ENCODE results near the gene CIB4. TPM values are rescaled to one million over a fixed set of nuclear protein-coding genes. Genes with fewer than 3 reads are reported as not detected.

Gene CIB4
- total and polyA plus RNA-seq, 2 of the 4 experiments (the other 2 are of a cell fraction), result not detected

GRCh38 chr2:26616706-26617587 lies 24.2 kb downstream of the CIB4 start:
- Histone ChIP-seq H3K9me1 (ENCODE audit: insufficient read depth, low read length) (no peaks in the 10 kb centered on the region), H2BK15ac (ENCODE audit: low read depth, low read length) (no peak overlapping the region), H4K5ac (ENCODE audit: low read depth, low read length) (no peak overlapping the region), H2AK5ac (ENCODE audit: low read depth, low read length) (no peak overlapping the region), H3K14ac (replicated peaks; ENCODE audit: low read depth, low read length) (no peak overlapping the region), H3K9ac (ENCODE audit: low read depth, low read length) (no peak overlapping the region), H4K8ac (ENCODE audit: low read depth in 2 of 2, low read length in 2 of 2) (no peak overlapping the region), H3K4me1 (ENCODE audit: control insufficient read depth, insufficient read depth, low read length) (peaks cover 2% of the 10 kb centered on the region; the same call in 1 of the 2 replicates), H3K27ac (ENCODE audit: insufficient read depth, low read length) (no peak overlapping the region), H2BK5ac (ENCODE audit: low read depth, low read length, poor library complexity, severe bottlenecking) (no peak overlapping the region), H3K23ac (ENCODE audit: low read depth, low read length) (no peak overlapping the region), H3K79me1 (ENCODE audit: low read depth in 1 of 2, low read length in 2 of 2) (no peaks in the 10 kb centered on the region), H2BK120ac (ENCODE audit: low read depth, low read length) (no peak overlapping the region), H3K4me2 (ENCODE audit: low read depth, low read length) (no peak overlapping the region), H3K9me3 (ENCODE audit: control insufficient read depth, insufficient read depth, low read length) (peaks cover 6% of the 10 kb centered on the region; the same call in 1 of the 2 replicates), H3K4me3 (ENCODE audit: insufficient read depth, low read depth, low read length) (no peak overlapping the region), H2AK9ac (replicated peaks; ENCODE audit: low read depth, low read length, poor library complexity) (no peak overlapping the region), H3K18ac (ENCODE audit: low read depth, low read length) (no peak overlapping the region), H3K4ac (ENCODE audit: low read depth, low read length) (no peak overlapping the region), H2AFZ (replicated peaks; ENCODE audit: low read length, poor library complexity) (no peak overlapping the region), H3K56ac (ENCODE audit: extremely low read depth, insufficient read depth, low read length) (no peak overlapping the region), H3K27me3 (ENCODE audit: control insufficient read depth, insufficient read depth, low read length) (peaks cover 86% of the 10 kb centered on the region), H2BK20ac (ENCODE audit: low read depth, low read length) (no peak overlapping the region), H4K91ac (ENCODE audit: insufficient read depth, low read depth, low read length) (no peak overlapping the region), H3K36me3 (ENCODE audit: control insufficient read depth, insufficient read depth, low read length) (no peaks in the 10 kb centered on the region), H4K20me1 (ENCODE audit: insufficient read depth, low read length) (no peaks in the 10 kb centered on the region)
- no peak for ATAC-seq (ENCODE audit: low read depth)
- dilution Hi-C loops (cut with HindIII; ENCODE audit: low sequenced_read_pairs, unreplicated experiment) (no loop called here), intact Hi-C loops (cut with micrococcal nuclease) (no loop called here), in situ Hi-C loops (cut with MboI; ENCODE audit: low sequenced_read_pairs) (no loop called here)
- DNase-seq, result no peak
- no TSS peak for BruUV-seq (replicated peaks)
- WGBS, 2 experiments (ENCODE audit: extremely low coverage in 2 of 2, insufficient read length in 1 of 2), result 80% methylated on average over 1 of the region's 10 CpGs; no CpG with 5 or more reads in 1 of the 2 experiments
- POLR2A ChIA-PET (ENCODE audit: unreplicated experiment), result no interaction called here
- TF ChIP-seq BHLHE40 (IDR thresholded peaks at IDR 0.05; ENCODE audit: low read depth, low read length) (no peak), CEBPB (IDR thresholded peaks at IDR 0.05; ENCODE audit: low read depth, low read length) (no peak), RFX5 (IDR thresholded peaks at IDR 0.05; ENCODE audit: low read depth, low read length) (no peak), RCOR1 (IDR thresholded peaks at IDR 0.05; ENCODE audit: insufficient replicate concordance, low read length) (no peak), MXI1 (IDR thresholded peaks at IDR 0.05; ENCODE audit: borderline replicate concordance, low read depth, low read length) (no peak), FOS (IDR thresholded peaks at IDR 0.05; ENCODE audit: low read depth, low read length) (no peak), ELK1 (IDR thresholded peaks at IDR 0.05; ENCODE audit: borderline replicate concordance, low read depth, low read length) (no peak), SMC3 (IDR thresholded peaks at IDR 0.05; ENCODE audit: low read depth, low read length) (no peak), POLR2A (IDR thresholded peaks at IDR 0.05; ENCODE audit: low read depth, low read length) (no peak), MAZ (IDR thresholded peaks at IDR 0.05; ENCODE audit: borderline replicate concordance, low read depth, low read length) (no peak)
- CTCF ChIA-PET, result no interaction called here

Measured in IMR-90 (cell line).